OCI-LY1 (cell line): Measurements from ENCODE around the gene ZNF664.

Source experiments
- H2AFZ ChIP-seq: fragments of 200-600 bp; sonication (generic), shearing (Covaris generic); 2 replicates; pipeline ENCODE4 v1.6.0; 2014; ENCODE audit warnings: antibody characterized with exemption, mild to moderate bottlenecking, low read length
- H3F3A ChIP-seq: fragments of 200-600 bp; sonication (generic), shearing (Covaris generic); 2 replicates; pipeline ENCODE4 v1.6.0; 2014; ENCODE audit warnings: mild to moderate bottlenecking, antibody characterized with exemption, low read length, moderate library complexity; ENCODE audit not compliant: insufficient read depth
- H3K27ac ChIP-seq: fragments of 200-600 bp; sonication (generic); 2 replicates; pipeline ENCODE4 v1.5.1; 2014; ENCODE audit warnings: low read length, mixed run types, mild to moderate bottlenecking, low read depth; ENCODE audit not compliant: poor library complexity, severe bottlenecking
- H3K27me3 ChIP-seq: fragments of 200-600 bp; sonication (generic); 2 replicates; pipeline ENCODE4 v1.6.0; 2014; ENCODE audit warnings: antibody characterized with exemption, mild to moderate bottlenecking, low read length, moderate library complexity; ENCODE audit not compliant: insufficient read depth
- H3K36me3 ChIP-seq: fragments of 200-600 bp; sonication (generic); 2 replicates; pipeline ENCODE4 v1.6.1; 2014; ENCODE audit warnings: mild to moderate bottlenecking, antibody characterized with exemption, low read length, moderate library complexity, mixed read lengths; ENCODE audit not compliant: insufficient read depth
- H3K4me1 ChIP-seq: fragments of 200-600 bp; sonication (generic); 2 replicates; pipeline ENCODE4 v1.5.1; 2014; ENCODE audit warnings: mild to moderate bottlenecking, low read length, moderate library complexity; ENCODE audit not compliant: insufficient read depth, severe bottlenecking
- H3K4me2 ChIP-seq: fragments of 200-600 bp; sonication (generic), shearing (Covaris generic); 2 replicates; pipeline ENCODE4 v1.6.1; 2014; ENCODE audit warnings: low read length
- H3K4me3 ChIP-seq: fragments of 200-600 bp; sonication (generic); 2 replicates; pipeline ENCODE4 v1.5.1; 2014; ENCODE audit warnings: low read length, low read depth, mild to moderate bottlenecking, mixed read lengths; ENCODE audit not compliant: poor library complexity, severe bottlenecking
- H3K79me2 ChIP-seq: fragments of 200-600 bp; shearing (Covaris generic); 2 replicates; pipeline ENCODE4 v1.6.1; 2016; ENCODE audit warnings: mixed run types, low read length, mixed read lengths; ENCODE audit not compliant: insufficient read depth
- H3K9ac ChIP-seq: fragments of 200-600 bp; sonication (generic), shearing (Covaris generic); 2 replicates; pipeline ENCODE4 v1.6.1; 2014; ENCODE audit warnings: mild to moderate bottlenecking, low read length, mixed read lengths
- H3K9me2 ChIP-seq: fragments of 200-600 bp; sonication (generic), shearing (Covaris generic); 2 replicates; pipeline ENCODE4 v1.6.1; 2014; ENCODE audit warnings: low read depth, mild to moderate bottlenecking, low read length, mixed read lengths
- H3K9me3 ChIP-seq: fragments of 200-600 bp; shearing (Covaris generic); 2 replicates; pipeline ENCODE4 v1.6.1; 2014; ENCODE audit warnings: low read length, mixed read lengths
- H4K20me1 ChIP-seq: fragments of 200-600 bp; sonication (generic), shearing (Covaris generic); 2 replicates; pipeline ENCODE4 v1.6.0; 2016; ENCODE audit warnings: mild to moderate bottlenecking, low read length; ENCODE audit not compliant: insufficient read depth
- EZH2 ChIP-seq: fragments of 200-600 bp; sonication (generic), shearing (Covaris generic); IDR thresholded peaks from 2 replicates; pipeline ENCODE4 v1.8.0; 2017; ENCODE audit warnings: borderline replicate concordance, mixed run types, mild to moderate bottlenecking, antibody characterized with exemption, low read length, moderate library complexity, mixed read lengths
- TF ChIP-seq, protein P1 (sequence below): fragments of 200-600 bp; sonication (generic), shearing (Covaris generic); IDR thresholded peaks from 2 replicates; pipeline ENCODE4 v1.5.1; 2017; ENCODE audit warnings: mild to moderate bottlenecking, antibody characterized with exemption, low read length, moderate library complexity, mixed read lengths

ZNF664 gene

DNA sequence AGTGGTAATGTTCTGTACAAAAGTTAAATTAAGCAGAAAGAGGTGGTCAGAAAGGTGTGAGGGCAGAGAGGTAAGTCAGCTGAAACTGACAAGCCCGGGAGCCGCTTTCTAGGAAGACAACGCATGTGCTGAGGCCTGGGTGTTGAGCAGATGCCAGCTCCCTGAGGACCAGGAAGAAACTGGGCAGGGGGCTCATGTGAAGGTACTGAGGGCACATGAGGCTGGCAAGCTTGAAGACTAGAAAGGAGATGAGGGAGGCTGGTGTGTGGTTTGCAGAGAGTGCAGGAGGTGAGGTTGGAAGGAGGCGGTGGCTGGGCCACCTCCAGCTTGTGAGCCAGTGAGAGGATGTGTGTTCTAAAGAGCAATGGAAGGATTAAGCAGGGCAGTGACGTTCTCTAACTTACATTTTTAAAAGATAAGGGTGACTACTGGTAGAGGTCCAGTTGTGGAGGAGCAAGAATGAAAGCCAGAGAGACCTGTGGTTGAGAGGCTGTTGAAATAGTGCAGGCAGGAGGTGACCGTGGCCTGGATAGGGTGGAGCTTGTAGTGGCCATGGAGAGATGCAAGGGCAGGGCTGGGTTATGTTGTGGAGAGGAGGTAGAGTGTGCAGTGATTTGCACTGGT lies 29.1 kb downstream of the ZNF664 start:
- H3K27me3 ChIP-seq, result no peaks in the 10 kb centered on the region
- no peak overlapping the region for H3K4me3 ChIP-seq
- TF ChIP-seq, protein P1, sequence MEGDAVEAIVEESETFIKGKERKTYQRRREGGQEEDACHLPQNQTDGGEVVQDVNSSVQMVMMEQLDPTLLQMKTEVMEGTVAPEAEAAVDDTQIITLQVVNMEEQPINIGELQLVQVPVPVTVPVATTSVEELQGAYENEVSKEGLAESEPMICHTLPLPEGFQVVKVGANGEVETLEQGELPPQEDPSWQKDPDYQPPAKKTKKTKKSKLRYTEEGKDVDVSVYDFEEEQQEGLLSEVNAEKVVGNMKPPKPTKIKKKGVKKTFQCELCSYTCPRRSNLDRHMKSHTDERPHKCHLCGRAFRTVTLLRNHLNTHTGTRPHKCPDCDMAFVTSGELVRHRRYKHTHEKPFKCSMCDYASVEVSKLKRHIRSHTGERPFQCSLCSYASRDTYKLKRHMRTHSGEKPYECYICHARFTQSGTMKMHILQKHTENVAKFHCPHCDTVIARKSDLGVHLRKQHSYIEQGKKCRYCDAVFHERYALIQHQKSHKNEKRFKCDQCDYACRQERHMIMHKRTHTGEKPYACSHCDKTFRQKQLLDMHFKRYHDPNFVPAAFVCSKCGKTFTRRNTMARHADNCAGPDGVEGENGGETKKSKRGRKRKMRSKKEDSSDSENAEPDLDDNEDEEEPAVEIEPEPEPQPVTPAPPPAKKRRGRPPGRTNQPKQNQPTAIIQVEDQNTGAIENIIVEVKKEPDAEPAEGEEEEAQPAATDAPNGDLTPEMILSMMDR, result no peak
- TF ChIP-seq EZH2, result no peak
- H3K4me2 ChIP-seq, result no peak overlapping the region
- H3K9me3 ChIP-seq, result no peaks in the 10 kb centered on the region
- H3K9ac ChIP-seq, result no peak overlapping the region
- no peaks in the 10 kb centered on the region for H3F3A ChIP-seq
- no peaks in the 10 kb centered on the region for H3K9me2 ChIP-seq
- no peak overlapping the region for H2AFZ ChIP-seq
- H3K27ac ChIP-seq, result no peak overlapping the region
- H3K79me2 ChIP-seq, result no peaks in the 10 kb centered on the region
- no peaks in the 10 kb centered on the region for H4K20me1 ChIP-seq
- peaks cover 38% of the 10 kb centered on the region; the same call in 1 of the 2 replicates for H3K36me3 ChIP-seq
- H3K4me1 ChIP-seq, result peaks cover 22% of the 10 kb centered on the region

DNA sequence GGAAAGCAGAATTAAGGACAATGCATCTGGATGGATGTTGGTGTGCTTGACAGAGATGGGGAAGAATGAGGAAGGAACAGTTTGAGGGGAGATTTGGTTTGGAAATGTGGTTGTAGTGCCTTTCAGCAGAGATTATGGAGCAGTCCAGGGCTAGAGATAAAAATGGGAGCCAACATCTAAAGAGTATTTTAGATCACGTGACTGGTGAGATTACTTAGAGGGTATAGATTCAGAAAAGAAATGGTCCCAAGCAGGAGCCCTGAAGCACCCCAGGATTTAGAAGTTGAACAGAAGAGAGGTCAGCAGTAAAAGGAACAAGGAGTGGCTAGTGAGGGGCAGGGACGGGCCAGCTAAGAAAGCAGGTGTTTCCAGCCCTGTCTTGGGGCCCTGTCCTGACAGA lies 29.6 kb downstream of the ZNF664 start:
- Histone ChIP-seq H3K36me3 (peaks cover 39% of the 10 kb centered on the region; the same call in 1 of the 2 replicates), H3K4me3 (no peak overlapping the region), H3K4me2 (no peak overlapping the region), H4K20me1 (no peaks in the 10 kb centered on the region), H3K4me1 (peaks cover 22% of the 10 kb centered on the region), H3K9me2 (no peaks in the 10 kb centered on the region), H3F3A (no peaks in the 10 kb centered on the region), H3K79me2 (no peaks in the 10 kb centered on the region), H3K27me3 (no peaks in the 10 kb centered on the region), H3K9ac (no peak overlapping the region), H3K9me3 (no peaks in the 10 kb centered on the region), H3K27ac (no peak overlapping the region), H2AFZ (no peak overlapping the region)
- TF ChIP-seq, protein P1, result no peak
- TF ChIP-seq EZH2, result no peak

DNA sequence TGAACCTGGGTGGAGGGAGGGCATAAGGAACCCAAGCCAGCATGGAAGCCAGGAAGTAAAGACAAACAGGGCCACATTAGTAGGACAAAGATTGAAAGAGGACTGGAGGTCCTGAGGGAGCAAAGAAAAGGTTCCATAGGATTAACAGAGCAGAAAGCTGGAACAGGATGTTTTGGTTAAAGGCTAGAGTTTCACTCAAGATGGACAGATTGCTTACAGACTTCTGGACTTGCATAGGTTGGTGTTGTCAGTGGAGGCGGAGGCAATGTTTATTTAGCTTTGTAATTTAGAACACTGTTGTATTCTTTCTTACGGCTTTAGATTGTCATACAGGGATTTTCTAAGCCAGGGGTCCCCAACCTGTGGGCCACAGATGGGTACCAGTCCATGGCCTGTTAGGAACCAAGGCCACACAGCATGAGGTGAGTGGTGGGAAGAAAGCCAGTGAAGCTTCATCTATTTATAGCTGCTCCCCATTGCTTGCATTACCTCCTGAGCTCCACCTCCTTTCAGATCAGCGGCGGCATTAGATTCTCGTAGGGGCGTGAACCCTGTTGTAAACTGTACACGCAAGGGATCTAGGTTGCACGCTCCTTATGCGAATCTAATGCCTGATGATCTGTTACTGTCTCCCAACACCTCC lies 31.3 kb downstream of the ZNF664 start:
- no peak overlapping the region for H3K9ac ChIP-seq
- no peak overlapping the region for H3K27ac ChIP-seq
- H3K9me2 ChIP-seq, result no peaks in the 10 kb centered on the region
- no peaks in the 10 kb centered on the region for H3K9me3 ChIP-seq
- H3K79me2 ChIP-seq, result no peaks in the 10 kb centered on the region
- peaks cover 28% of the 10 kb centered on the region; the same call in 1 of the 2 replicates for H3K36me3 ChIP-seq
- H3K4me1 ChIP-seq, result peaks cover 22% of the 10 kb centered on the region
- TF ChIP-seq, protein P1, result no peak
- no peak for TF ChIP-seq EZH2
- no peak overlapping the region for H3K4me2 ChIP-seq
- no peak overlapping the region for H2AFZ ChIP-seq
- no peaks in the 10 kb centered on the region for H4K20me1 ChIP-seq
- no peaks in the 10 kb centered on the region for H3K27me3 ChIP-seq
- no peaks in the 10 kb centered on the region for H3F3A ChIP-seq
- no peak overlapping the region for H3K4me3 ChIP-seq
